GM19023 (cell line): ENCODE data around the gene CTIF.

Experiments
- ATAC-seq: cut with Tn5 transposase; IDR thresholded peaks from one replicate; pipeline ENCODE4 v1.9.1; 2021; ENCODE audit warnings: mild to moderate bottlenecking, moderate library complexity; ENCODE audit not compliant: unreplicated experiment

The CTIF gene

DNA sequence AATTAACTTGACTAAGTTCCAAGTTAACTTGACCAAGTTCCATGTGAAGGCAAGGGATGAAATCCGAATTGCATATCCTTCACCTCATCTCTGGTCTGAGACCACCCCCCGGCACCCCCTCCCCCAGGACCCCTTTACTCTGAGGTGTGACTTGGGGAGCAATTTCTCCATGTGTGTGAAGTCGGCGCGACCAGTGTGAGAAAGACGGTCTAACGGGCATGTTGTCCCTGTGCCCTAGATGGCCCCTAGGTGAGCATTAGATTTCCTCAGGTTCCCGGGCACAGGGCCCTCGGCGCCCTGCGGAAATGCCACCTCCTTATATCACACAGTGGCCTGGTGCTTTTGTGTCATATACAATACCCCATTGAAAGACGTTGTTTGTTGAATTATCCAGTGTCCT, 137.1 kb downstream of the CTIF start:
- ATAC-seq = no peak

- ATAC-seq = no peak
These were observed 137.5 kb downstream of the CTIF start for GRCh38 chr18:48676346-48676745.

DNA sequence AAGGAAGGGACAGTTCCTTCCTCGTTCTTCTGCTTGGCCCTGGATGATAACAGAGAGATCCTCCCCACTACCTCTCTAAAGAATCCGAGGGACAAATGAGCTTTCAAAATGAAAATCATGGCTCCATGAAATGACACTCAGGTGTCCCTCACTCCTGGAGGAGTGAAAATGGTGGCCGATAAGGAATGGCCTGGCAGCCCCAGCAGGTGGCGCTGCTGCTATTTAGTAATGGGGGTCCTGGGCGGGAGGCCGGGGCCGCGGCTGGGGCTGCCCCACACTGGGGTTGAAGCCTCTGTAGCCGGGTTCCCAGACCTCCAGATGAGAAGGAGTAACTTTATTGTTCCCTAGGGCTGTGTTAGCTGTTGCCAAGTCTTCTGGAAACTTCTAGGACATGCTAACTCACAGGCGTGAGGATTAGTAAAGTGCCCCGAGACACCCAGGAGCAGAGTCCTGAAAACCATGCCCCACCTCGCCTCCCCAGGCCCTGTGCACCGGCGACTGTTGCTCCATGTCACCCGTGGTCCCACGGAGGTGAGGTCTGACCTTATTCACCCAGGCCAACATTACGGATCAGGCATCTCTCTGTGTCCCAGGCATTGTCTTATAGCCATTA, 138.0 kb downstream of the CTIF start:
- no peak for ATAC-seq

- ATAC-seq = no peak
These were observed 139.6 kb downstream of the CTIF start for GRCh38 chr18:48678237-48679115.

DNA sequence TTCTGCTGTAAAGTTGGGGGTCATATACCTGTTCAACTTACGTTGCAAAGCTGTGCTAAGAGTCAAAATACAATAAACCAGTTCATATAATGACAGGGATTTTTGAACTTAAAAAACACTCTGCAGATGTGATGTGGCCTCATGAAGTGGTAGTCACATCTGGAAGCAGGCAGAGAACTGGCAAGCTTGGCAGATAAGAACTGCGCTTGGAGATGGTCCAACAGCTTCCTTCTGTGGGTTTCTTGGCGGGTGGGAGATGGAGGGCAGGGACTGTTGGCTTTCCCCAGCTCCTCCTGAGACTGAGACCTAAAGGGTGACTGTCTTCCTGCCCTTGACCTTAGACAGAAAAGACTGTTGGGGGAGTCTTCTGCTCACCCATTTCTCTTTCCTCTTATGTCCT, 140.4 kb downstream of the CTIF start:
- no peak for ATAC-seq

DNA sequence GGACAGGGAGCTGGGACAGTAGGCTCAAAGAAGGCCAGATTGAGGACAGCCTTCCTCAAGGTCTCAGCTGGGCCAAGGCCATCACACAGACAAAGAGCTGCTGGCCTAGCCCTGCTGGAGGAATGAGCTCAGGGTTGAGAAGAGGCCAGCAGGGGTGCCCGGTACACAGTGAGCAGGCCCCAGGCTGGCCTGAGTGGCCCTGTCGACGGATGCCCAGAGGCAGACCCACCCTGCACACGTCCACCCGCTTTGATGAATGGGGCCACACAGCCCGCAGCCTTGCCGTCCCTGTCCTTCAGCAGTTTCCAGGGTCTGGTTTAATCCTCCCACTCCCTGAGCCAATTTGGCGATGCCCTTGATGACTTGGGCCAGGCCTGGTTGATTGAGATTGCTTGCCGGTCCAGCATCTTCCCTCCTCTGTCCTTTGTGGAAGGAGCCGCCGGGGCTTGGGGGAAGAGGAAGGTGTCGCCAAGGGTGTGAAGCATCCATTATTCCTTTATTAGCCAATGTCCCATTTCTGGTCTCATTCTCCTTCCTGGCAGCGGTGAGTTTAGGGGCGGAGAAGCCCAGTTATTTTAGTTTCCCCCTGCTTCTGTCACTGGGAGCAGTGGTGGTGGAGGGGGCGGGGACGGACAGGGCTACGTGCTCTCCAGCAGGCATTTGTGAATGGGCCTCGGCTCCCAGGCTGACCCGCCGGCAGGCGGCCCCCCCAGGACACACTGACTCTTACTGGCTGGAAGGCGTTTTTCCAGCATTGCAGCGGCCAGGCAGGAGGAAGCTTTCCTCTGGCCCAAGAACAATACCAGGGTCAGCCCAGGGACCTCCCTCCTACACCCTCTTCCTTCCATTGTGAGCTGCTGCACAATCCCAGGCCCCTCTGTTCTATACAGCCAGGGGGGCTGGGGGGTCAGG, 141.8 kb downstream of the CTIF start:
- no peak for ATAC-seq

GRCh38 chr18:48682768-48683167, 143.9 kb downstream of the CTIF start:
- no peak for ATAC-seq

DNA sequence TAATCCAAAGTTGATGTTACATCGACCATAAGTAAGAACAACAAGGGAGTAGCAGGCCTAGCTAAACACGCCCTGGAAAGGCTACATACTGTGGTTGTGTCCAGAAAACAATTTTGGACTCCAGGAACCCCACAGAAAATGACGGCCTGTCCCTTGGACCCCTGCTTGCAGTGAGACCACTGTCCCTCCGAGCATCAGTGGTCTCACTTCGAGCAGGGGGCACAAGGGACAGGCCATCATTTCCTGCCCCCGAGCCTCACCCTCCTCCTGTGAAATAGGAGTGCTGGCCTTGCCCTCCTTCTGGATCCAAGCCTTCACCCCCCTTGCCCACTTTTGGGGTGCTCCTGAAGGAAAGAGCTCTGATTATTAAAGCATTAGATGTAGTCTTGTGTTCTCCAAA, 144.4 kb downstream of the CTIF start:
- no peak for ATAC-seq

DNA sequence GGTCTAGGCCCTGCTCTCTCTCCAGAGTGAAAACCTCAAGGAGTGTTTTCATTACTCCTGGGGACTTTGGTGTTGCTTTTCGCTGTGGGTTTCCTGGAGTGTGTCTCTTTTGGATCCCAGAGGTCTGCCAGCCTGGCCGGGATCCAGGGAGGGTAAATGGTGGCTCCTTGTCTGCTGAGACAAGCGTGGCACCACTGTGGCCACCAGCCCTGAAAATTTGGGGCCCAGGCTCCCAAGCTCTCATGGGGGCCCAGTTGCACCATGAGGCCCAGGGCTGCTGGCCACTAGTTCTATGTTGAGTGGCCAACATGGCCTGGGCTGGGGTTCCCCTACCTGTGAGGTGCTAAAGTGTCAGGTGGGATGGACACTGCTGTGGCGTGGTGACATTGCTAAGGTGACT, 144.8 kb downstream of the CTIF start:
- ATAC-seq = no peak

- no peak for ATAC-seq
These were observed 148.7 kb downstream of the CTIF start for GRCh38 chr18:48687346-48688042.

GRCh38 chr18:48688961-48689360, 150.1 kb downstream of the CTIF start:
- no peak for ATAC-seq

- ATAC-seq = no peak
These were observed 150.7 kb downstream of the CTIF start for GRCh38 chr18:48689548-48689947.

- ATAC-seq = no peak
These were observed 151.7 kb downstream of the CTIF start for GRCh38 chr18:48690494-48690893.

DNA sequence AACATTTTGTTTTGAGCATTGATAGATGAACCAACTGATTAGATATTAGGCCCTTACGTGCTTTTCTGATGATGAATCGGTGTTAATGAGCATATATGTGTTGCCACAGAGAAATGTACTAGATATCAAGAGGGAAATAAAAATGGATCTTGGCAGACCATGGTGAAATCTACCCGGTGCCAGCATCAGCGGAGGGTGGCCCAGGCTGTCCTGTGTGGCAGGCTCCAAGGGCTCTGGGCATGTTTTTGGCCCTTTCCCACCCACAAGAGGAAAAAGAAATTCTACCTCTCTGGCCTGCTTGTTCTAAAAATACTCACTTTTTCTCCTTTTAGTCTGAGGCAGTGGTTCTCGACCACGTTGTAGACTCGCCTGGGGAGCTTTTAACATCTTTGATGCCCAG, 154.2 kb downstream of the CTIF start:
- ATAC-seq = no peak

- ATAC-seq = no peak
These were observed 154.9 kb downstream of the CTIF start for GRCh38 chr18:48693625-48694262.

DNA sequence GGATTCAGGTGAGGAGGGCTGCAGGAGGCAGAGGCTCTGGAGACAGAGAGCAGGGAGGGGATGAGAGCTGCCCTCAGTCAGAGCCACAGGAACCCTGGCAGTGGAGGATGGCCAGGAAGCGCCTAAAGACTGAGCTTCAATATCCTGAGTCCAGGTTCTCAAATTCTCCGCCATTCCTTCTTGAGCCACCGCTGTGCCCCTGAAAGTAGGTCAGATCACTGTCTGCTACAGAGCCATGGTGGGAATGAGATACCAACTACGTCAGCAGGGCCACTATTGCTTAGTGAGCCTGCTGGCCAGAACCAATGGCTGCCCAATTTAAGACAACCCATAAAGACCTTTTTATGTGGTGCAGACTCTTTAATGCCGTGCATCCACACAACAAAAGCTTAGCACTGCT, 155.5 kb downstream of the CTIF start:
- no peak for ATAC-seq

- ATAC-seq = no peak
These were observed 156.8 kb downstream of the CTIF start for GRCh38 chr18:48695671-48696070.

DNA sequence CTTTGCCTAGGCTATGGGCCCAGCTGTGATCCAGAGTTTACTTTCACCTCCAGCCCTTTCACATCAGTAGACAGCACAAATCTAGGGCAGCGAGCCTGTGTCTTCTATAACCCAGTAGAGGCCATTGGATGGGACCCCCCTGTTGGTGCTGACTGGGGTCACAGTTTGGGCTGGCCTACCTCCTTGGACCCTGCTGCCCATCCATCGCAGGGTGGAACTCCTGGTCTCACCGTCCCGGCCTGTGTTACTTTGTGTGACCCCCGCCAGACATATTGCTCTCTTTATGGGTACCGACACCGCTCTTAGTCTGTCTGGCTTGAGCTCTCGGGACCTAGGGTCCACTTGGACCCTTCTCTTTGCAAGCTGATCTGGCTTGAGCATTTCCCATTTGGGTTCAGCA, 157.4 kb downstream of the CTIF start:
- ATAC-seq = no peak

DNA sequence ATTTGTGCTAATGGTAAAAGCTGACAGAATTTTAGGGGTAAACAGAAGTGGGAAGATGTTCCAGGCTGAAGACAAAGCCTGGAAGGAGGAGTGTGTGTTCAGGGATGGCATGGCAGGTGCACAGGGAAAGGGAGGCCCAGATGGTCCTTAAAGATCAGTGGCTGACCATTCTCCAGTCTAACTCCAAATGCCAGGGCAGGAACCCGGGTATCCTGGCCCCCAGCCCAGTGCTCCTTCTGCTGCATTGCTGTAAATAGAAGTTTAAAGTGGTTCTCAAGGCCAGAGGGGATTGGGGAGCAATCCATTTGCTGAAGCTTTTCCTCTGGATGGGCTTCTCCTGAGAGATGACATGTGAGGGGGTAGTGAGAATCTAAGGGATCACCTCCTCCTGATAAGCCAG, 158.6 kb downstream of the CTIF start:
- no peak for ATAC-seq

- no peak for ATAC-seq
These were observed 159.9 kb downstream of the CTIF start for GRCh38 chr18:48698707-48699106.
